ENCODE data around the gene CEP164.
"Not testable (repeated sequence)": the region's sequence is repeated elsewhere in the genome, so short reads cannot be mapped to it uniquely, and the experiment has no call there.

CEP164 gene

GRCh38 chr11:117443266-117444186 lies 115.9 kb downstream of the CEP164 start:
- peak; percentile 3 for DNase-seq (ENCODE audit: low read depth)

- DNase-seq (ENCODE audit: low read depth): no peak
These were observed 116.6 kb downstream of the CEP164 start for GRCh38 chr11:117444256-117444655.

- no peak for DNase-seq (ENCODE audit: low read depth)
These were observed 117.3 kb downstream of the CEP164 start for GRCh38 chr11:117444711-117445658.

- no peak for DNase-seq (ENCODE audit: low read depth)
These were observed 121.5 kb downstream of the CEP164 start for GRCh38 chr11:117449111-117449693.

- no peak for DNase-seq (ENCODE audit: low read depth)
These were observed 126.4 kb downstream of the CEP164 start for GRCh38 chr11:117453886-117454563.

- no peak for DNase-seq (ENCODE audit: low read depth)
These were observed 126.9 kb downstream of the CEP164 start for GRCh38 chr11:117454564-117454917.

GRCh38 chr11:117456027-117456720 lies 128.5 kb downstream of the CEP164 start:
- DNase-seq (ENCODE audit: low read depth): no peak

GRCh38 chr11:117456721-117457029 lies 129.0 kb downstream of the CEP164 start:
- DNase-seq (ENCODE audit: low read depth): not testable (repeated sequence)

- DNase-seq (ENCODE audit: low read depth): no peak
These were observed 129.6 kb downstream of the CEP164 start for GRCh38 chr11:117457031-117457785.

GRCh38 chr11:117457835-117458234 lies 130.2 kb downstream of the CEP164 start:
- DNase-seq (ENCODE audit: low read depth): no peak

- DNase-seq (ENCODE audit: low read depth): no peak
These were observed 130.8 kb downstream of the CEP164 start for GRCh38 chr11:117458275-117459122.

- DNase-seq (ENCODE audit: low read depth): no peak
These were observed 131.7 kb downstream of the CEP164 start for GRCh38 chr11:117459123-117459978.

- no peak for DNase-seq (ENCODE audit: low read depth)
These were observed 132.3 kb downstream of the CEP164 start for GRCh38 chr11:117459979-117460300.

GRCh38 chr11:117461396-117462182 lies 133.9 kb downstream of the CEP164 start:
- no peak for DNase-seq (ENCODE audit: low read depth)

- no peak for DNase-seq (ENCODE audit: low read depth)
These were observed 134.7 kb downstream of the CEP164 start for GRCh38 chr11:117462183-117462863.

- no peak for DNase-seq (ENCODE audit: low read depth)
These were observed 135.2 kb downstream of the CEP164 start for GRCh38 chr11:117462864-117463247.

Measured in GM04504 (cell line).